HCT116 (cell line): ENCODE data around the gene F13A1. TPM values are rescaled to one million over a fixed set of nuclear protein-coding genes. Genes with fewer than 3 reads are reported as not detected.
A peak's percentile ranks its signal among the peaks of the same experiment; 100 is the strongest.

Experiments
- ATAC-seq: fragments of 200-7000 bp; cut with Tn5 transposase; 2 replicates; pipeline ENCODE4 v1.9.1; 2020; ENCODE audit warnings: mild to moderate bottlenecking, moderate library complexity
- BruUV-seq: library from RNA; stranded (reverse); fragments of 400-500 nt; replicated peaks from 2 replicates; lab custom pipeline; 2021; lab: Mats Ljungman, UMichigan
- CTCF ChIA-PET: fragments of 300-600 bp; sonication (Branson Sonifier 250); formaldehyde crosslinking; loops from one replicate; lab custom pipeline; 2021; ENCODE audit warnings: antibody characterized with exemption; lab: Charles Lee
- POLR2A ChIA-PET: fragments of 300-600, 350-600 bp; sonication (Branson Sonifier 250); formaldehyde crosslinking; loops from one replicate; lab custom pipeline; 2021; ENCODE audit warnings: antibody characterized with exemption; lab: Charles Lee
- RAD21 ChIA-PET, 2 experiments: fragments of 300-600 bp; sonication (Branson Sonifier 250); formaldehyde crosslinking; loops; one replicate each; lab custom pipeline; 2023; ENCODE audit warnings: low total read pairs in 2 of 2; ENCODE audit not compliant: uncharacterized antibody in 2 of 2, unreplicated experiment in 2 of 2, low non-redundant PET in 1 of 2; lab: Charles Lee
- DNase-seq: peaks from one replicate; pipeline ENCODE4 v3.0.0-alpha.2; 2010; ENCODE audit warnings: low read depth, low spot score
- H2AFZ ChIP-seq: fragments of 200-600 bp; shearing (Covaris generic), sonication (generic); 2 replicates; pipeline ENCODE4 v1.6.1; 2017; ENCODE audit warnings: low read depth, mixed run types, mixed read lengths, antibody characterized with exemption, low read length; ENCODE audit not compliant: poor library complexity, severe bottlenecking
- H3K27ac ChIP-seq: 2 replicates; pipeline ENCODE4 v1.5.1; 2012; ENCODE audit warnings: low read depth, low read length
- H3K27me3 ChIP-seq: fragments of 200-600 bp; sonication (generic); 2 replicates; pipeline ENCODE4 v1.6.1; 2016; ENCODE audit warnings: mixed run types, low read length, mixed read lengths; ENCODE audit not compliant: insufficient read depth
- H3K36me3 ChIP-seq, 2 experiments: fragments of 200-500 bp in 1 of 2; fragments of 200-600 bp in 1 of 2; sonication (Bioruptor generic) in 1 of 2; sonication (generic) in 1 of 2; 2 replicates each; pipeline versions ENCODE4 v1.5.1 to v1.6.1; 2014 to 2016; ENCODE audit warnings: low read length in 2 of 2, inconsistent platforms in 1 of 2, mixed read lengths in 1 of 2, mixed run types in 1 of 2; ENCODE audit not compliant: insufficient read depth in 2 of 2, control insufficient read depth in 1 of 2
- H3K4me1 ChIP-seq, 2 experiments: fragments of 200-600 bp in 1 of 2; sonication (generic) in 1 of 2; 2 replicates each; pipeline versions ENCODE4 v1.5.1 to v1.6.1; 2012 to 2017; ENCODE audit warnings: low read length in 2 of 2, inconsistent platforms in 1 of 2, mild to moderate bottlenecking in 1 of 2, mixed read lengths in 1 of 2, mixed run types in 1 of 2, moderate library complexity in 1 of 2; ENCODE audit not compliant: insufficient read depth in 2 of 2, control insufficient read depth in 1 of 2
- H3K4me2 ChIP-seq: fragments of 200-600 bp; sonication (generic); 2 replicates; pipeline ENCODE4 v1.6.1; 2017; ENCODE audit warnings: mixed run types, low read length, mixed read lengths
- H3K4me3 ChIP-seq, 2 experiments: fragments of 200-600 bp in 1 of 2; sonication (generic) in 1 of 2; replicated peaks in 1 of 2; 2 replicates each; pipeline ENCODE4 v1.5.1; 2011 to 2016; ENCODE audit warnings: low read length in 2 of 2, control low read depth in 1 of 2, low read depth in 1 of 2, mild to moderate bottlenecking in 1 of 2, mixed read lengths in 1 of 2, mixed run types in 1 of 2
- H3K79me2 ChIP-seq: fragments of 200-600 bp; sonication (generic); 2 replicates; pipeline ENCODE4 v1.6.1; 2017; ENCODE audit warnings: mild to moderate bottlenecking, mixed run types, low read length, moderate library complexity, mixed read lengths; ENCODE audit not compliant: insufficient read depth
- H3K9ac ChIP-seq: fragments of 200-600 bp; sonication (generic); 2 replicates; pipeline ENCODE4 v1.6.1; 2016; ENCODE audit warnings: low read length, mixed read lengths
- H3K9me2 ChIP-seq: fragments of 200-600 bp; sonication (generic), shearing (Covaris generic); 2 replicates; pipeline ENCODE4 v1.6.1; 2017; ENCODE audit warnings: mixed run types, mild to moderate bottlenecking, moderate library complexity; ENCODE audit not compliant: insufficient read depth
- H3K9me3 ChIP-seq, 2 experiments: fragments of 200-500 bp in 1 of 2; fragments of 200-600 bp in 1 of 2; sonication (Bioruptor generic) in 1 of 2; sonication (generic) in 1 of 2; 2 replicates each; pipeline ENCODE4 v1.6.1; 2014 to 2017; ENCODE audit warnings: low read length in 2 of 2, mixed read lengths in 2 of 2, inconsistent platforms in 1 of 2, low read depth in 1 of 2, mild to moderate bottlenecking in 1 of 2, mixed run types in 1 of 2, moderate library complexity in 1 of 2; ENCODE audit not compliant: control insufficient read depth in 1 of 2, insufficient read depth in 1 of 2
- H4K20me1 ChIP-seq: fragments of 200-600 bp; sonication (generic), shearing (Covaris generic); 2 replicates; pipeline ENCODE4 v1.6.1; 2017; ENCODE audit warnings: mixed run types, mild to moderate bottlenecking, moderate library complexity; ENCODE audit not compliant: insufficient read depth
- ATF3 ChIP-seq: IDR thresholded peaks from 2 replicates; pipeline ENCODE4 v1.6.1; 2012
- CBX3 ChIP-seq: IDR thresholded peaks from 2 replicates; pipeline ENCODE4 v1.6.1; 2012; ENCODE audit warnings: low read depth
- CTCF ChIP-seq, 3 experiments: fragments of 200-600 bp in 1 of 3; sonication (generic) in 1 of 3; IDR thresholded peaks in 2 of 3; conservative IDR thresholded peaks in 1 of 3; 2 replicates each; pipeline ENCODE4 v1.5.1; 2012 to 2017; ENCODE audit warnings: low read depth in 2 of 3, low read length in 2 of 3, antibody characterized with exemption in 1 of 3, borderline replicate concordance in 1 of 3, control low read depth in 1 of 3, mild to moderate bottlenecking in 1 of 3, mixed read lengths in 1 of 3, mixed run types in 1 of 3, moderate library complexity in 1 of 3; ENCODE audit not compliant: insufficient read depth in 1 of 3
- EGR1 ChIP-seq: IDR thresholded peaks from 2 replicates; pipeline ENCODE4 v1.6.1; 2012; ENCODE audit warnings: low read depth
- ELF1 ChIP-seq: IDR thresholded peaks from 2 replicates; pipeline ENCODE4 v1.6.1; 2012; ENCODE audit warnings: low read depth, borderline replicate concordance
- EZH2 ChIP-seq: fragments of 200-600 bp; sonication (generic); IDR thresholded peaks from 2 replicates; pipeline ENCODE4 v1.6.1; 2017; ENCODE audit warnings: antibody characterized with exemption, mixed run types
- JUND ChIP-seq: IDR thresholded peaks from 2 replicates; pipeline ENCODE4 v1.6.1; 2012
- POLR2A ChIP-seq: IDR thresholded peaks from 2 replicates; pipeline ENCODE4 v1.7.0; 2011; ENCODE audit warnings: borderline replicate concordance; ENCODE audit not compliant: insufficient read depth, insufficient read length; ENCODE audit errors: extremely low read depth
- POLR2AphosphoS5 ChIP-seq: IDR thresholded peaks from 2 replicates; pipeline ENCODE4 v1.6.1; 2011; ENCODE audit warnings: mild to moderate bottlenecking, low read depth, low read length, moderate library complexity
- RAD21 ChIP-seq: IDR thresholded peaks from 2 replicates; pipeline ENCODE4 v1.6.1; 2012; ENCODE audit warnings: low read depth, mild to moderate bottlenecking
- REST ChIP-seq: IDR thresholded peaks from 2 replicates; pipeline ENCODE4 v1.6.1; 2012; ENCODE audit warnings: low read depth
- SIN3A ChIP-seq: IDR thresholded peaks from 2 replicates; pipeline ENCODE4 v1.6.1; 2012; ENCODE audit warnings: low read depth
- ZFX ChIP-seq: fragments of 450-650 bp; IDR thresholded peaks from 2 replicates; pipeline ENCODE4 v1.6.1; 2017
- intact Hi-C: fragments of 100-400 bp; cut with micrococcal nuclease; formaldehyde crosslinking; loops from 2 replicates; pipeline ENCODE4 v1.10.0; 2022
- total RNA-seq: library from RNA; stranded (reverse); gene quantifications from one replicate; pipeline ENCODE4 v1.2.1, GENCODE V29; 2021; ENCODE audit not compliant: unreplicated experiment

The F13A1 gene
- total RNA-seq, 1 experiment from 2014 or later: 0.34 TPM

- Histone ChIP-seq H3K4me3 (no peak overlapping the region), H3K4me1 (no peaks in the 10 kb centered on the region), H3K27me3 (peaks cover 60% of the 10 kb centered on the region), H3K9me2 (no peaks in the 10 kb centered on the region), H3K27ac (no peak overlapping the region), H3K4me2 (no peak overlapping the region), H3K9ac (no peak overlapping the region), H2AFZ (no peak overlapping the region), H3K79me2 (no peaks in the 10 kb centered on the region), H3K9me3 (no peaks in the 10 kb centered on the region), H4K20me1 (no peaks in the 10 kb centered on the region), H3K36me3 (no peaks in the 10 kb centered on the region)
- POLR2A ChIA-PET: no interaction called here
- ATAC-seq (peak; percentile 52; the same call in 1 of the 2 replicates), DNase-seq (no peak)
- TF ChIP-seq POLR2A: no peak
- peak in 1 of 3 experiments; percentile 39; a peak in 3 of 6 replicates for TF ChIP-seq CTCF (IDR thresholded peaks at IDR 0.05 in 2 of 3, conservative IDR thresholded peaks at IDR 0.05 in 1 of 3; ENCODE audit: borderline replicate concordance in 1 of 3, insufficient read depth in 1 of 3, low read depth in 2 of 3, low read length in 2 of 3)
- TF ChIP-seq EGR1: no peak
- RAD21 ChIA-PET: no interaction called here
- intact Hi-C loops: no loop called here
- BruUV-seq: no TSS peak
- CTCF ChIA-PET: no interaction called here
Measured at GRCh38 chr6:6179858-6180623, 140.4 kb downstream of the F13A1 start.

GRCh38 chr6:6178795-6179194, 141.7 kb downstream of the F13A1 start:
- Histone ChIP-seq H3K4me3 (no peak overlapping the region), H3K4me2 (no peak overlapping the region), H3K9ac (no peak overlapping the region), H3K36me3 (no peaks in the 10 kb centered on the region), H3K27ac (no peak overlapping the region), H2AFZ (no peak overlapping the region), H3K79me2 (no peaks in the 10 kb centered on the region), H3K4me1 (no peaks in the 10 kb centered on the region), H3K9me2 (no peaks in the 10 kb centered on the region), H4K20me1 (no peaks in the 10 kb centered on the region), H3K27me3 (peaks cover 65% of the 10 kb centered on the region), H3K9me3 (no peaks in the 10 kb centered on the region)
- ATAC-seq: no peak
- POLR2A ChIA-PET: no interaction called here
- CTCF ChIA-PET: no interaction called here
- TF ChIP-seq SIN3A: no peak
- no peak for TF ChIP-seq EZH2
- TF ChIP-seq CBX3: no peak
- no peak for TF ChIP-seq RAD21
- TF ChIP-seq JUND: no peak
- no peak for TF ChIP-seq ELF1
- TF ChIP-seq REST: no peak
- TF ChIP-seq ATF3: no peak
- no peak for TF ChIP-seq ZFX
- TF ChIP-seq POLR2AphosphoS5: no peak
- intact Hi-C loops: no loop called here
- DNase-seq: no peak
- RAD21 ChIA-PET: no interaction called here
- no TSS peak for BruUV-seq
